Large intestine (tissue), 3 donors: ENCODE measurements around the gene AGPAT2. TPM values are rescaled to one million over a fixed set of nuclear protein-coding genes. Genes with fewer than 3 reads are reported as not detected.

Source experiments
- DNase-seq, 2 donors: peaks; one replicate each; pipeline versions ENCODE4 v3.0.0 to v3.0.0-alpha.2; 2013
- H3K27ac ChIP-seq: one replicate; pipeline ENCODE4 v1.5.1; 2013; ENCODE audit warnings: low read length
- H3K27me3 ChIP-seq: 2 replicates; pipeline ENCODE4 v1.6.1; 2013; ENCODE audit warnings: low read length; ENCODE audit not compliant: control insufficient read depth, insufficient read depth
- H3K36me3 ChIP-seq: 2 replicates; pipeline ENCODE4 v1.6.1; 2013; ENCODE audit warnings: low read length; ENCODE audit not compliant: control insufficient read depth, insufficient read depth
- H3K4me1 ChIP-seq: one replicate; pipeline ENCODE4 v1.6.1; 2013; ENCODE audit warnings: low read length; ENCODE audit not compliant: control insufficient read depth, insufficient read depth
- H3K4me3 ChIP-seq: one replicate; pipeline ENCODE4 v1.5.1; 2013; ENCODE audit warnings: low read length
- H3K9me3 ChIP-seq: one replicate; pipeline ENCODE4 v1.6.1; 2013; ENCODE audit warnings: mild to moderate bottlenecking, low read depth, low read length, moderate library complexity; ENCODE audit not compliant: control insufficient read depth
- WGBS: methylation state at CpG from one replicate; pipeline ENCODE4 v1.1.5; 2013; ENCODE audit warnings: low lambda C conversion rate; ENCODE audit not compliant: insufficient coverage; 5-methylcytosine and 5-hydroxymethylcytosine counted together
- polyA plus RNA-seq: library from polyadenylated mRNA; unstranded; fragments of 120-200 nt; gene quantifications from one replicate; pipeline ENCODE4 v1.2.1, GENCODE V29; 2013

The AGPAT2 gene
- polyA plus RNA-seq, 1 donor, result 175 TPM

- Histone ChIP-seq H3K27ac (peak overlapping the region; percentile 92), H3K9me3 (peaks cover 5% of the 10 kb centered on the region), H3K36me3 (no peaks in the 10 kb centered on the region), H3K4me3 (no peak overlapping the region), H3K27me3 (no peaks in the 10 kb centered on the region), H3K4me1 (peaks cover 74% of the 10 kb centered on the region)
- WGBS, result 100% methylated on average over 1 of the region's 11 CpGs
- no peak for DNase-seq
These were observed 7.6 kb upstream of the AGPAT2 start for GRCh38 chr9:136694872-136695247.

- Histone ChIP-seq H3K36me3 (no peaks in the 10 kb centered on the region), H3K4me3 (no peak overlapping the region), H3K27me3 (no peaks in the 10 kb centered on the region), H3K27ac (peak overlapping the region; percentile 92), H3K4me1 (peaks cover 72% of the 10 kb centered on the region), H3K9me3 (peaks cover 5% of the 10 kb centered on the region)
- peak; percentile 76 to 82 for DNase-seq
- no CpG with 5 or more reads among the region's 32 CpGs for WGBS
These were observed 7.1 kb upstream of the AGPAT2 start for GRCh38 chr9:136694163-136694871.

- H3K4me3 ChIP-seq, result no peak overlapping the region
- H3K4me1 ChIP-seq, result peaks cover 66% of the 10 kb centered on the region
- H3K9me3 ChIP-seq, result peaks cover 5% of the 10 kb centered on the region
- WGBS, result no CpG with 5 or more reads among the region's 15 CpGs
- no peaks in the 10 kb centered on the region for H3K27me3 ChIP-seq
- peak overlapping the region; percentile 92 for H3K27ac ChIP-seq
- DNase-seq, result peak; percentile 95 to 98
- no peaks in the 10 kb centered on the region for H3K36me3 ChIP-seq
These were observed 6.4 kb upstream of the AGPAT2 start for GRCh38 chr9:136693490-136694162.

GRCh38 chr9:136693135-136693489, 5.9 kb upstream of the AGPAT2 start:
- no peaks in the 10 kb centered on the region for H3K36me3 ChIP-seq
- peaks cover 65% of the 10 kb centered on the region for H3K4me1 ChIP-seq
- WGBS, result 83% methylated on average over 1 of the region's 14 CpGs
- no peaks in the 10 kb centered on the region for H3K27me3 ChIP-seq
- H3K27ac ChIP-seq, result peak overlapping the region; percentile 92
- no peak overlapping the region for H3K4me3 ChIP-seq
- H3K9me3 ChIP-seq, result peaks cover 5% of the 10 kb centered on the region
- no peak for DNase-seq

GRCh38 chr9:136692185-136693134, 5.2 kb upstream of the AGPAT2 start:
- Histone ChIP-seq H3K27ac (peak overlapping the region; percentile 92), H3K9me3 (peaks cover 9% of the 10 kb centered on the region), H3K27me3 (no peaks in the 10 kb centered on the region), H3K4me1 (peaks cover 64% of the 10 kb centered on the region), H3K36me3 (no peaks in the 10 kb centered on the region), H3K4me3 (no peak overlapping the region)
- DNase-seq, result no peak
- no CpG with 5 or more reads among the region's 46 CpGs for WGBS

- Histone ChIP-seq H3K36me3 (no peaks in the 10 kb centered on the region), H3K4me1 (peaks cover 58% of the 10 kb centered on the region), H3K27ac (peak overlapping the region; percentile 49), H3K9me3 (peaks cover 9% of the 10 kb centered on the region), H3K4me3 (no peak overlapping the region), H3K27me3 (no peaks in the 10 kb centered on the region)
- no CpG with 5 or more reads among the region's 29 CpGs for WGBS
- no peak for DNase-seq
These were observed 4.3 kb upstream of the AGPAT2 start for GRCh38 chr9:136691316-136692184.

GRCh38 chr9:136690806-136691261, 3.6 kb upstream of the AGPAT2 start:
- Histone ChIP-seq H3K27me3 (no peaks in the 10 kb centered on the region), H3K9me3 (peaks cover 9% of the 10 kb centered on the region), H3K36me3 (no peaks in the 10 kb centered on the region), H3K27ac (peak overlapping the region; percentile 49), H3K4me3 (no peak overlapping the region), H3K4me1 (peaks cover 54% of the 10 kb centered on the region)
- no peak for DNase-seq
- no CpG with 5 or more reads among the region's 15 CpGs for WGBS

- H3K27ac ChIP-seq, result no peak overlapping the region
- H3K4me1 ChIP-seq, result peaks cover 56% of the 10 kb centered on the region
- H3K36me3 ChIP-seq, result no peaks in the 10 kb centered on the region
- WGBS, result no CpG with 5 or more reads among the region's 25 CpGs
- no peaks in the 10 kb centered on the region for H3K27me3 ChIP-seq
- peaks cover 9% of the 10 kb centered on the region for H3K9me3 ChIP-seq
- H3K4me3 ChIP-seq, result no peak overlapping the region
- no peak for DNase-seq
These were observed 3.0 kb upstream of the AGPAT2 start for GRCh38 chr9:136690104-136690805.

- no peak for DNase-seq
- 80% methylated on average over 1 of the region's 7 CpGs for WGBS
- Histone ChIP-seq H3K27ac (no peak overlapping the region), H3K4me3 (no peak overlapping the region), H3K9me3 (peaks cover 9% of the 10 kb centered on the region), H3K27me3 (no peaks in the 10 kb centered on the region), H3K36me3 (no peaks in the 10 kb centered on the region), H3K4me1 (peaks cover 57% of the 10 kb centered on the region)
These were observed 1.8 kb upstream of the AGPAT2 start for GRCh38 chr9:136689108-136689460.
